ENCODE data around the gene CLSTN1.

GRCh38 chr1:9703165-9703509 lies 120.6 kb downstream of the CLSTN1 start:
- TF ChIP-seq CTCF (CRISPR knock-in tag; IDR thresholded peaks at IDR 0.05) (no peak), ZNF34 (CRISPR knock-in tag; IDR thresholded peaks at IDR 0.05; ENCODE audit: borderline replicate concordance) (no peak), IRF9 (CRISPR knock-in tag; IDR thresholded peaks at IDR 0.05; ENCODE audit: borderline replicate concordance) (no peak), TRAFD1 (CRISPR knock-in tag; IDR thresholded peaks at IDR 0.05; ENCODE audit: borderline replicate concordance) (no peak), RXRB (CRISPR knock-in tag; IDR thresholded peaks at IDR 0.05; ENCODE audit: borderline replicate concordance) (no peak), ZBTB25 (CRISPR knock-in tag; IDR thresholded peaks at IDR 0.05) (no peak), NFYB (CRISPR knock-in tag; IDR thresholded peaks at IDR 0.05) (no peak), PBX2 (CRISPR knock-in tag; IDR thresholded peaks at IDR 0.05) (no peak), MXD4 (CRISPR knock-in tag; IDR thresholded peaks at IDR 0.05) (no peak)

Measured in HepG2 (cell line).